HepG2 (cell line): ENCODE results near the gene ARFGEF2. TPM values are rescaled to one million over a fixed set of nuclear protein-coding genes. Genes with fewer than 3 reads are reported as not detected.

Experiments
- ARID3A ChIP-seq: IDR thresholded peaks from 2 replicates; pipeline ENCODE4 v1.6.1; 2012; ENCODE audit warnings: low read depth, low read length, improper control_type of control experiment
- ETV6 ChIP-seq: sonication (generic); formaldehyde crosslinking; conservative IDR thresholded peaks from 2 replicates; pipeline ENCODE4 v1.4.0; 2020; ENCODE audit warnings: missing genetic modification reagents
- FOXK1 ChIP-seq: sonication (generic); formaldehyde crosslinking; IDR thresholded peaks from 2 replicates; pipeline ENCODE4 v1.4.0; 2020; ENCODE audit warnings: low read depth, missing genetic modification reagents, borderline replicate concordance
- HMG20B ChIP-seq: conservative IDR thresholded peaks from 2 replicates; pipeline ENCODE4 v1.6.1; 2016; ENCODE audit warnings: missing genetic modification reagents, missing compliant biosample characterization
- IKZF4 ChIP-seq: sonication (generic); formaldehyde crosslinking; IDR thresholded peaks from 2 replicates; pipeline ENCODE4 v1.5.1; 2020; ENCODE audit warnings: borderline replicate concordance, mild to moderate bottlenecking, low read depth, missing genetic modification reagents; ENCODE audit errors: not compliant biosample characterization
- LCORL ChIP-seq, 2 experiments: fragments of 450-650 bp in 1 of 2; sonication (generic) in 1 of 2; formaldehyde crosslinking in 1 of 2; IDR thresholded peaks; 2 replicates each; pipeline versions ENCODE4 v1.5.0 to v1.6.1; 2017 to 2020; ENCODE audit warnings: antibody characterized with exemption in 1 of 2, missing genetic modification reagents in 1 of 2
- REL ChIP-seq: sonication (generic); formaldehyde crosslinking; conservative IDR thresholded peaks from 2 replicates; pipeline ENCODE4 v1.8.0; 2022; ENCODE audit warnings: mild to moderate bottlenecking, missing genetic modification reagents, moderate library complexity
- REPIN1 ChIP-seq: sonication (generic); formaldehyde crosslinking; IDR thresholded peaks from 2 replicates; pipeline ENCODE4 v1.8.0; 2022; ENCODE audit warnings: missing genetic modification reagents, low read depth, mild to moderate bottlenecking, borderline replicate concordance
- SPEN ChIP-seq: sonication (generic); formaldehyde crosslinking; IDR thresholded peaks from 2 replicates; pipeline ENCODE4 v1.5.1; 2020; ENCODE audit warnings: low read depth, mild to moderate bottlenecking, missing genetic modification reagents
- STAT6 ChIP-seq: sonication (generic); formaldehyde crosslinking; IDR thresholded peaks from 2 replicates; pipeline ENCODE4 v1.4.0; 2020; ENCODE audit warnings: missing genetic modification reagents, mild to moderate bottlenecking, borderline replicate concordance
- YEATS2 ChIP-seq: sonication (generic); formaldehyde crosslinking; IDR thresholded peaks from 2 replicates; pipeline ENCODE4 v1.4.0; 2020; ENCODE audit warnings: missing genetic modification reagents, borderline replicate concordance
- ZKSCAN1 ChIP-seq: fragments of 150-350 bp; IDR thresholded peaks from 2 replicates; pipeline ENCODE4 v1.6.1; 2014; ENCODE audit warnings: low read length
- ZNF280D ChIP-seq: sonication (generic); formaldehyde crosslinking; IDR thresholded peaks from 2 replicates; pipeline ENCODE4 v1.5.1; 2020; ENCODE audit warnings: mild to moderate bottlenecking, missing genetic modification reagents
- ZNF281 ChIP-seq: sonication (generic); formaldehyde crosslinking; IDR thresholded peaks from 2 replicates; pipeline ENCODE4 v1.4.0; 2020; ENCODE audit warnings: missing genetic modification reagents, borderline replicate concordance
- ZNF790 ChIP-seq: sonication (generic); formaldehyde crosslinking; IDR thresholded peaks from 2 replicates; pipeline ENCODE4 v1.8.0; 2022; ENCODE audit warnings: missing genetic modification reagents, mild to moderate bottlenecking, borderline replicate concordance
- ZSCAN31 ChIP-seq: sonication (generic); formaldehyde crosslinking; IDR thresholded peaks from 2 replicates; pipeline ENCODE4 v1.5.0; 2020; ENCODE audit warnings: low read depth, mild to moderate bottlenecking, missing genetic modification reagents
- ZZZ3 ChIP-seq: sonication (generic); formaldehyde crosslinking; IDR thresholded peaks from 2 replicates; pipeline ENCODE4 v1.4.0; 2020; ENCODE audit warnings: missing genetic modification reagents, mild to moderate bottlenecking, borderline replicate concordance
- polyA plus RNA-seq, 8 experiments: library from polyadenylated mRNA; depleted of rRNA in 3 of 8; stranded (reverse) in 7 of 8; unstranded in 1 of 8; fragments of >200 nt; fragmentation: Illumina TruSeq in 4 of 8; extraction: Trizol in 4 of 8; gene quantifications; 2 replicates each; pipeline versions ENCODE4 v1.2.1 to v1.2.3, GENCODE V29; 2011 to 2016; ENCODE audit warnings: low read depth in 4 of 8, missing spikeins in 1 of 8, mixed read lengths in 1 of 8; ENCODE audit not compliant: insufficient read depth in 1 of 8
- total RNA-seq, 5 experiments: library from RNA; depleted of rRNA; stranded (reverse); fragments of >200 nt; fragmentation: Illumina TruSeq; extraction: Trizol; gene quantifications; 2 replicates each; pipeline ENCODE4 v1.2.3, GENCODE V29; 2016; ENCODE audit warnings: low read depth in 1 of 5

Gene ARFGEF2
- total and polyA plus RNA-seq, 2 of the 13 experiments (the other 11 are each of a cell fraction or from before 2014, with no cell fraction given): 44.0 to 60.8 TPM

GRCh38 chr20:48919882-48920526 is 1.5 kb upstream of the ARFGEF2 start (continued):
- TF ChIP-seq ZNF280D (CRISPR knock-in tag) (0 out of 2 replicates have a peak, but pooled peaks have one; percentile 43), ARID3A (peak; percentile 83; the same call in 1 of the 2 replicates), REL (CRISPR knock-in tag) (no peak), ZSCAN31 (CRISPR knock-in tag) (peak; percentile 77; the same call in 1 of the 2 replicates), FOXK1 (CRISPR knock-in tag) (peak; percentile 96), ZNF790 (CRISPR knock-in tag) (no peak), ETV6 (no peak), ZKSCAN1 (no peak), LCORL (IDR thresholded peaks at IDR 0.05) (no peak), LCORL (CRISPR knock-in tag; IDR thresholded peaks at IDR 0.05) (0 out of 2 replicates have a peak, but pooled peaks have one; percentile 76), IKZF4 (CRISPR knock-in tag) (no peak), SPEN (CRISPR knock-in tag) (peak; percentile 89), HMG20B (CRISPR knock-in tag) (peak; percentile 82; the same call in 1 of the 2 replicates), STAT6 (0 out of 2 replicates have a peak, but pooled peaks have one; percentile 44), REPIN1 (CRISPR knock-in tag) (peak; percentile 74; the same call in 1 of the 2 replicates), ZZZ3 (CRISPR knock-in tag) (no peak), YEATS2 (CRISPR knock-in tag) (peak; percentile 45; the same call in 1 of the 2 replicates), ZNF281 (CRISPR knock-in tag) (no peak; the same call in 1 of the 2 replicates)
